HG03520 (cell line): Measurements from ENCODE around the gene MYO1G.
"Not testable (repeated sequence)": the region's sequence is repeated elsewhere in the genome, so short reads cannot be mapped to it uniquely, and the experiment has no call there.

Experiments used
- ATAC-seq: cut with Tn5 transposase; IDR thresholded peaks from one replicate; pipeline ENCODE4 v1.9.1; 2021; ENCODE audit warnings: mild to moderate bottlenecking, moderate library complexity; ENCODE audit not compliant: unreplicated experiment

The MYO1G gene

DNA sequence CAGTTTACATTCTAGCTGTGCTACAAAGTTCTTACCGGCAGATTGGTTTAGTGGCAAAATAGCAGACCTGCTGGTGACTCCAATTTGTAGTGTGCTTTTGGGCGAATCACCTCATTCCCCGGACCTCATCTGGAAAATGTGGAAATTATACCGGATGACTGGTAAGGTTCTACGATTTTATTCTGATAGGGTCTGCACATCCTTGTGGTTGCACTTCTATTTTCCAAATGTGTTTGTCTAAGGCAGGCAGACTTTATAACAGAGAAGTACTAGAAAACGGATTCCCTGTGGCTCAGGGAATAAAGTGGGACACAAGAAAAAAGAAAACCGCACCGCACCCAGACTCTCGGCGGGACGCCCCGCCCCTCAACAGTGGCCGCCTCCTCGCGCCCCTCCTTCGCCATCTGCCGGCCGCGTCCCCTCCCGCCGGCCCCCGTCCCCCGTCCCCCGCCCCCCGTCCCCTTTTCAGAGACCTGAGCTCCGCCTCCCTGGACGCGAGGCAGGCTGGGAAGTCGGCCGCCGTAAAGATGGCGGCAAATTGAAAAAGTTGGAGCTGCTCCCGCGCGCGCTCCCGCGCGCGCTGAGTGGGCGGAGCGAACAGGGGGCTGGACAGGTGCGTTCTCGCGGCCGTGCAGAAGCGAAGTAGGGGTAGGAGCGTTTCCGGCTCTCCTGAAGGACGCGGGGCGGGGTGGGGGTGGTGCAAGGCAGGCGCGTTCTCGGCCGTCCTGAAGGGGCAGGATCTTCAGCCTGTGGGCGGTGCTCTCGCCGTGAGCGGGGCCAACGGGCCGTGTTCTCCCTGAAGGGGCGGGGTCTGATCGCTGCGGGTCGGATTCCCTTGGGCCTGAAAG is 20.7 kb upstream of the MYO1G start:
- peak; percentile 66 for ATAC-seq

GRCh38 chr7:44998153-44998871 is 19.5 kb upstream of the MYO1G start:
- no peak for ATAC-seq

GRCh38 chr7:44995555-44996493 is 17.0 kb upstream of the MYO1G start:
- no peak for ATAC-seq

GRCh38 chr7:44994877-44995554 is 16.2 kb upstream of the MYO1G start:
- no peak for ATAC-seq

DNA sequence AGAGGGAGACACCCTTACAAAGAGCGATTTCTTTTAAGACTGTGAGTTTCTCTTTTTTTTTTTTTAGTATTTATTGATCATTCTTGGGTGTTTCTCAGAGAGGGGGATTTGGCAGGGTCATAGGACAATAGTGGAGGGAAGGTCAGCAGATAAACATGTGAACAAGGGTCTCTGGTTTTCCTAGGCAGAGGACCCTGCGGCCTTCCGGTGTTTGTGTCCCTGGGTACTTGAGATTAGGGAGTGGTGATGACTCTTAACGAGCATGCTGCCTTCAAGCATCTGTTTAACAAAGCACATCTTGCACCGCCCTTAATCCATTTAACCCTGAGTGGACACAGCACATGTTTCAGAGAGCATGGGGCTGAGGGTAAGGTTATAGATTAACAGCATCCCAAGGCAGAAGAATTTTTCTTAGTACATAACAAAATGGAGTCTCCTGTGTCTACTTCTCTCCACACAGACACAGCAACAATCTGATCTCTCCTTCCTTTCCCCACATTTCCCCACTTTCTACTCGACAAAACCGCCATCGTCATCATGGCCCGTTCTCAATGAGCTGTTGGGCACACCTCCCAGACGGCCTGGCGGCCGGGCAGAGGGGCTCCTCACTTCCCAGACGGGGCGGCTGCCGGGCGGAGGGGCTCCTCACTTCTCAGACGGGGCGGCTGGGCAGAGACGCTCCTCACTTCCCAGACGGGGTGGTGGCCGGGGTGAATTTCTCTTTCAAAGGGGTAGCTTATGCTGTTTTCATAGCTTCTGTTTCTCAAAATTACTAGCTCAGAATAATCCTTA is 13.4 kb upstream of the MYO1G start:
- not testable (repeated sequence) for ATAC-seq

- ATAC-seq, result no peak
Observed at GRCh38 chr7:44990109-44991023, 11.6 kb upstream of the MYO1G start.

- ATAC-seq, result no peak
Observed at GRCh38 chr7:44989132-44989531, 10.3 kb upstream of the MYO1G start.

GRCh38 chr7:44988701-44989100 is 9.9 kb upstream of the MYO1G start:
- no peak for ATAC-seq

DNA sequence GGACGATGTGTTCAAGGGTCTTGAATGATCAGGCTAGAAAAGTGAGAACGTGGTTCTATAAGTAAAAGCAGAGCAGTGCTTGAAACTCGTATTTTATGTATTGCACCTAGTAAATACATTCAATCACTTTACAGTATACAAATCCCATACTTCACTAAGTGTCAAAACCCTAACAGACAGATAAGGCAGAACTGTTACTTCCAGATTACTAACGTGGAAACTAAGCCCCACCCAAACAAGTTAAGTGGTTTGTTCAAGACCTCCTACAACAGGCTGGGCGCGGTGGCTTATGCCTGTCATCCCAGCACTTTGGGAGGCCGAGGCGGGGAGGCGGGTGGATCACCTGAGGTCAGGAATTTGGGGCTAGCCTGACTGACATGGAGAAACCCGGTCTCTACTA is 9.2 kb upstream of the MYO1G start:
- ATAC-seq, result no peak

- ATAC-seq, result no peak
Observed at GRCh38 chr7:44987457-44987856, 8.6 kb upstream of the MYO1G start.

DNA sequence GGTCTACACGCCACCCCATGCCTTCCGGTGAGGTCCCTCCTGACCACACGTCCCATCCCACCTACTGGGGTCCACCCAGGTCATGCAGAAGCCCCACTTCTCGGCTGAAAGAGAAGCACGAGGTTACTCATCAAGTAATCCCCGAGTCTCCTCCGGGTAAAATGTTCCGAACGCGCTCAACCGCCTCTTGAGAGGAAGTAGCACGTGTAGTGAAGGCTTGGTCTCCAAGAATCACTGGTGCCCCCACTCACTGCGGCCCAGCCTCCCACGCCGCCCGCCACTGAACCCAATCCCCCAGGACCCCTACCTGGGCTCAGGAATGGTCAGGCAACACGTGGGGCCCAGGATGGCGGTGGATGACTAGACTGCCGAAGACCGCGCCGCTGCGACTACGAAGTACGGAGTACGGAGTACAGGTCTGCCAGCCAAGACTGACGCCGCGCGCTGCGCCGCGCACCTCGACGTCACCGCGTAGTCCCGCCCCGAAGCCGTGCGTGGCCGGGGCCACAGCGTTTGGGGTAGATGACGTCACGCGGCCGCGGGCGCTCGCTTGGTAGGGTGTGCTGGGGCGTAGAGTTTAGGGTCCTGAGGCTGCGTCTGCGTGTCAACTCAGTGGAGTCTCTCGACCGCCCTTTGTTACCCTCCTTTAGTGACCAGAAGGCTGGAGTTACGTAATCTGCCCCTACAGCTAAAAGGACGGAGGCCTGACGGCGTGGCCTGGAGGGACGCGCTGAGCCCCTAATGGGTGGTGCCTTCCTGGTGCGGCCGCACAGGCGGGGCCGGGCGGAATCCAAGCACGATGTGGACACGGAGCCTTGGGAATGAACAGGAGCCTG is 7.6 kb upstream of the MYO1G start:
- peak; percentile 97 for ATAC-seq

DNA sequence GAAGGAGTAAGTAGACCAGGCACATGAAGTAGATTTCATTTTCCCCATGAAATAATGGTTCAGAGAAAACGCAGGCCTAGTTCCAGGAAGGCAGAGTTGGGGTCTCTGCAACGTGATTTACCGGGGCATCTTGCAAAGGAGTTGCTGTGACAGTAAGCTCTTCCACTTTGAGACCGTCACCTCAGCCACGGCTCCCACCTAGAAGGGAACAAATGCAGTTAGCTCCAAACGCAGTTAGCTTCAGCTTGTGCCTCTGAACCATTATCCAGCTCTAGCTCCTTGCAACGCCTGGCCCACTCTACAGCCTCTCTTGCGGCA is 7.0 kb upstream of the MYO1G start:
- no peak for ATAC-seq

GRCh38 chr7:44985033-44985695 is 6.3 kb upstream of the MYO1G start:
- ATAC-seq, result no peak

DNA sequence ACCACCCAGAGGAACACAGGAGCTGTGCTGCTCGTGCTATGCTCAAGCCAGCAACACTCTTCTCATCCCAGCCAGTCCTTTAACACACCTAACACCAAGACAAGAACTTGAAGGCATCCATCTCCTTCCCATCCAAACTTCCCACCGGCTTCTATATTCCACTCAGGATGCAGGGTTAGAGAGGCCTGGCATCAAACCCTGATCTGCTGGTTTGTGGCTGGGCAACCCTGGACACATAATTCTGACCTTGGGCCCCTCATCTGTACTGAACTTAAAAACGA is 5.6 kb upstream of the MYO1G start:
- ATAC-seq, result no peak

DNA sequence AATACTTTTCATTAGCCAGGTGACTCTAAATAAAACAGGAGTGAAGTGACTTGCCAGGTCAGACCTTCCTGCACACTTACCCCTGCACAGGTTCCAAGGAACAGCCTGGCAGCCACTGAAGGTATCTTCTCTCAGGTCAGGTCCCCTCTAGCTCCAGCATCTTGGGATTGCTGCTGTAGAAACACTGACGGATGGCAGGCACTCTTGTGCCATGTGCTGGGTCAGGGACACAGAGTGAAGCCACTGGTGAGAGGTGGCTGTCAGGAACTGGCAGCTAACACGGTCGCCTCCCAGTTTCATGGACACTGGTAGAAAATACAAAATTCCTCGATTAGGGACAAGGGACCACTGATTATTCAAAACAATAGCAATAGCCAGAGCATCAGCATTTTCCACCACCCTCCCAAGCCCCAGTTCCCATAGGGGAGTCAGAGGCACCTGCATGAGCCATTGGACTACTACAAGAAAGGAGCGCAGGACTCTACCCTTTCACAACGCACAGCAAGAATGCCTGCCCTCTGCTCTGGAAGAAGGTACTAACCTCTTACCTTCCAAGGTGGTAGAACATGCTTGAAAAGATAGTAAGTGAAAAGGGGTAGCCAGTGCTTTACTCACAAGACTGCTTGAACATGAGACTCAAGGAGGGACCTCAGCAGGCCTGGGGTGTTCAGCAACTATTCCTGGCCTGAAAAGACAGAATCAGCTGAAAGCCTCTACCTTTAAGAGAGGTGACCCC is 5.1 kb upstream of the MYO1G start:
- no peak for ATAC-seq

DNA sequence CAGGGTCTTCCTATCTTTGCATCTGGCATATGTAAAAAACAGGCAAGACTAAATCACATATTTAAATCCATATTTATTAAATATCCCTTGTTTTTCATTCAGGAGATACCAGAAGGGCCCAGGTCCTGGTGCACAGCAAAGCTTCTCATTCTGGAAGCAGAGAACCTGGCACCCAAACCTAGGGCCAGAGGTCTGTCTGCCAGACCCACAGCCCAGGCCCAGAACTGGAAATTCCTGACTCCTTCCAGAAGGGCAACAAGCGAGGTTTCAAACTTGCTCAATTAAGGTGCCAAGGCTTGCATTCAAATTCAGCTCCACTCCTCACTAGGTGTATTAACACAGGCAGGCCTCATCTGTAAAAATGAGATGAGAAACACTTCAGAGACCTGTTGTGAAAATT is 4.2 kb upstream of the MYO1G start:
- no peak for ATAC-seq

DNA sequence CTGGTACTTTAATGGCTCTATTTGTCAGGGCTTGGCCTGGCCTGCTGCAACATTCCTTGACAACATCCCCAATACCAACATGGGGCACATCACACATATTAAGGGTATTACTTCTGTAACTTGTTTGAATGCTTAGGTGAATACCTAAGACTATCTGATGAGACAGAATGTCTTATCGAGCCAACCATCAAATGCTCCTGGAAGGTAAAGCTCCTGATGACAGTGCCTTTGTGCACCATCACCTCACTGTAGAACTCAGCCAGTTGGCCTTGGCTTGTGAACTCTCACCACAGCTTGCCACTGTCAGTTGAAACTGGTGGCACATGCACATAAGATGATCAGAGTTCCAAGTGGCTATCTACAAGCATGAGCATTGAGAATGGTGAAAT is 3.7 kb upstream of the MYO1G start:
- ATAC-seq, result no peak
